Measurements from ENCODE around the gene DFFB.
A peak's percentile ranks its signal among the peaks of the same experiment; 100 is the strongest.

The DFFB gene

GRCh38 chr1:3857791-3858129 is 484 bp downstream of the DFFB start:
- no peak for TF ChIP-seq CTCF (conservative IDR thresholded peaks at IDR 0.05; ENCODE audit: low read depth, low read length)
- DNase-seq (ENCODE audit: low read depth), result no peak
- H3K4me3 ChIP-seq (ENCODE audit: low read length), result peak overlapping the region; percentile 84

- H3K4me3 ChIP-seq (ENCODE audit: low read length), result peak overlapping the region; percentile 84
- DNase-seq (ENCODE audit: low read depth), result no peak
- TF ChIP-seq CTCF (conservative IDR thresholded peaks at IDR 0.05; ENCODE audit: low read depth, low read length), result peak; percentile 39
Measured at GRCh38 chr1:3858231-3858981, 1.1 kb downstream of the DFFB start.

DNA sequence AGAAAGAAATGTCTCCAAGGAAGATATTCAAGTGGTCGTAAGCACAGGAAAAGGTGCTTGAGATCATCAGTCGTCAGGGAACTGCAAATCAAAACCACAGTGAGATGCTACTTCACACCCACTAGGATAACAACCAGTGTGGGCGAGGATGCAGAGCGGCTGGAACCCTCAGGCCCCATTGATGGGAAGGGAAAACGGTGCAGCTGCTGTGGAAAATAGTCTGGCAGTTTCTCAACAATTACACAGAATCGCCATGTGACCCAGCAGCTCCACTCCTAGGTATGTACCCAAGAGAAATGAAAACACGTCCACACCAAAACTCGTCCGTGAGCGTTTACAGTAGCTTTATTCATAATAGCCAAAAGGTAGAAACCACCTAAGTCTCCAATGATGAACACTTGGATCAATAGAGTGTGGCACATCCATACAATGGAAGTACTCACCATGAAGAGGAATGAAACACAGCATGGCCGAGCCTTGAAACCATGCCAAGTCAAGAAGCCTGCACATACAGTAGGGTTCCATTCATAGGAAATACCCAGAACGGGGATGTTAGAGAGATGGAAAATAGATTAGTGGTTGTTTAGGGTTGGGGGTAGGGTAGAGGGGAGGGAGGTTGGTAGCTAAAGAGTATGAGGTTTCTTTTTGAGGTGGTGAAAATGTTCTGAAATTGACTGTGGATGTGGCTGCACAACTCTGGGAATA is 6.1 kb downstream of the DFFB start:
- DNase-seq (ENCODE audit: low read depth), result no peak
- no peak for TF ChIP-seq CTCF (conservative IDR thresholded peaks at IDR 0.05; ENCODE audit: low read depth, low read length)
- H3K4me3 ChIP-seq (ENCODE audit: low read length), result no peak overlapping the region

DNA sequence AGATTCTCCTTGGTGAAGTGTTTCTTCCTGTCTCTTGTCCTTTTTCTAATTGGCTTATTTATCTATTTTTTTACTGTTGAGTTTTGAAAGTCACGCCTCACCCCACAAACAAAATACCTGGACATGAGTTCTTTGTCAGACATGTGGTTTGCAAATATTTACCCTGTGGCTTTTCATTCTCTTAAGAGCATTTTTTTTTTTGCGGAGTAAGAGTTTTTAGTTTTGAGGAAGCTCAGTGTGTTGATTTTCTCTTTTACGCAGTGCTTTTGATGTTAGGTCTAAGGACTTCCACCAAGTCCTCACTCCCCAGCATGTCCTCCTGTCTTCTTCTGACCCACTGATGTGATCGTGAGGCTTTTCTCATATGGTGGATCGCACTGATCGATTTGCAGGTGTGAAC is 7.6 kb downstream of the DFFB start:
- DNase-seq (ENCODE audit: low read depth), result no peak
- TF ChIP-seq CTCF (conservative IDR thresholded peaks at IDR 0.05; ENCODE audit: low read depth, low read length), result no peak
- no peak overlapping the region for H3K4me3 ChIP-seq (ENCODE audit: low read length)

GRCh38 chr1:3865606-3866160 is 8.4 kb downstream of the DFFB start:
- DNase-seq (ENCODE audit: low read depth), result no peak
- no peak for TF ChIP-seq CTCF (conservative IDR thresholded peaks at IDR 0.05; ENCODE audit: low read depth, low read length)

DNA sequence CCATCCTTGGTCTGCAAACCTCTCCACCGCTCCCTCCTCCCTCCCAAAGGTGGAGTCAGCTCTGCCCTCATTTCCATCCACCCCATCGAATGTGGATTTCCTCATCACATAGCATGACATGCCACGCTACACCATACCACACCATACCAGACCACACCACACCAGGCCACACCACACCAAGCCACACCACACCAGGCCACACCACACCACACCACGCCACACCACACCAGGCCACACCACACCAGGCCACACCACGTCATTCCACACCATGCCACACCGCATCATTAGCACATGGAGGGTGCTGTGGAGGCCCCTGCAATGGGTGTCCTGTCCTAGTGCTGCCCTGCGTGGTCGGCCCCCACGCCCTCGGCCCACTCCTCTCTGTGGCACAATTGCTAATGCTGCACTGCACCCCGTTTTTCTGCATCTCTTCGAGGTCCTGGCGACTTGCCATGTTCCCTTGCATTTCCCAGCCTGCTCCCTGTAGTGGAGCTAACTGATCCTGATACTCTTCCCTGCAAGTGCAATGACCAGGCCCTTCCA is 11.3 kb downstream of the DFFB start:
- TF ChIP-seq CTCF (conservative IDR thresholded peaks at IDR 0.05; ENCODE audit: low read depth, low read length), result no peak
- H3K4me3 ChIP-seq (ENCODE audit: low read length), result no peak overlapping the region

More at GRCh38 chr1:3865606-3866160, 8.4 kb downstream of the DFFB start:
- H3K4me3 ChIP-seq (ENCODE audit: low read length), result no peak overlapping the region

More for the DNA sequence above, 11.3 kb downstream of the DFFB start:
- DNase-seq (ENCODE audit: low read depth), result no peak

Measured in retinal pigment epithelial cell (primary cell).